ENCODE data around the gene DNAJC19.
"Not testable (repeated sequence)": the region's sequence is repeated elsewhere in the genome, so short reads cannot be mapped to it uniquely, and the experiment has no call there.

Gene DNAJC19

GRCh38 chr3:180989291-180990163 is at the start of gene DNAJC19:
TSS of gene DNAJC19 (minus strand) at chr3:180989736. CDS start at chr3:180989602, 134 bp downstream.
- DNase-seq (ENCODE audit: low read depth), result peak; percentile 90

GRCh38 chr3:181030948-181031347 is 41.4 kb upstream of the DNAJC19 start:
- DNase-seq (ENCODE audit: low read depth), result no peak

- DNase-seq (ENCODE audit: low read depth), result no peak
Measured at GRCh38 chr3:181025204-181025603, 35.7 kb upstream of the DNAJC19 start.

GRCh38 chr3:181017690-181018089 is 28.2 kb upstream of the DNAJC19 start:
- DNase-seq (ENCODE audit: low read depth), result no peak

GRCh38 chr3:181009225-181009624 is 19.7 kb upstream of the DNAJC19 start:
- no peak for DNase-seq (ENCODE audit: low read depth)

- DNase-seq (ENCODE audit: low read depth), result no peak
Measured at GRCh38 chr3:181008796-181009195, 19.3 kb upstream of the DNAJC19 start.

GRCh38 chr3:181007262-181007661 is 17.7 kb upstream of the DNAJC19 start:
- DNase-seq (ENCODE audit: low read depth), result no peak

GRCh38 chr3:181006541-181006940 is 17.0 kb upstream of the DNAJC19 start:
- DNase-seq (ENCODE audit: low read depth), result no peak

GRCh38 chr3:181003469-181003868 is 13.9 kb upstream of the DNAJC19 start:
- DNase-seq (ENCODE audit: low read depth), result not testable (repeated sequence)

GRCh38 chr3:181002331-181002730 is 12.8 kb upstream of the DNAJC19 start:
- DNase-seq (ENCODE audit: low read depth), result not testable (repeated sequence)

- no peak for DNase-seq (ENCODE audit: low read depth)
Measured at GRCh38 chr3:180996415-180996932, 6.9 kb upstream of the DNAJC19 start.

GRCh38 chr3:180990505-180990904 is 969 bp upstream of the DNAJC19 start:
- DNase-seq (ENCODE audit: low read depth), result no peak

- DNase-seq (ENCODE audit: low read depth), result no peak
Measured at GRCh38 chr3:180987344-180987743, 2.2 kb downstream of the DNAJC19 start.

GRCh38 chr3:180986366-180986765 is 3.2 kb downstream of the DNAJC19 start:
- not testable (repeated sequence) for DNase-seq (ENCODE audit: low read depth)

- DNase-seq (ENCODE audit: low read depth), result no peak
Measured at GRCh38 chr3:180983136-180983535, 6.4 kb downstream of the DNAJC19 start.

GRCh38 chr3:180981912-180982311 is 7.6 kb downstream of the DNAJC19 start:
- no peak for DNase-seq (ENCODE audit: low read depth)

GRCh38 chr3:180980611-180981010 is 8.9 kb downstream of the DNAJC19 start:
- no peak for DNase-seq (ENCODE audit: low read depth)

GRCh38 chr3:180979961-180980360 is 9.6 kb downstream of the DNAJC19 start:
- DNase-seq (ENCODE audit: low read depth), result no peak

- DNase-seq (ENCODE audit: low read depth), result no peak
Measured at GRCh38 chr3:180977498-180977897, 12.0 kb downstream of the DNAJC19 start.

GRCh38 chr3:180974286-180974685 is 15.2 kb downstream of the DNAJC19 start:
- DNase-seq (ENCODE audit: low read depth), result no peak

- DNase-seq (ENCODE audit: low read depth), result no peak
Measured at GRCh38 chr3:180973543-180973942, 16.0 kb downstream of the DNAJC19 start.

GRCh38 chr3:180970931-180971330 is 18.6 kb downstream of the DNAJC19 start:
- no peak for DNase-seq (ENCODE audit: low read depth)

GRCh38 chr3:180962530-180962929 is 27.0 kb downstream of the DNAJC19 start:
- DNase-seq (ENCODE audit: low read depth), result no peak

GRCh38 chr3:180961552-180961951 is 28.0 kb downstream of the DNAJC19 start:
- no peak for DNase-seq (ENCODE audit: low read depth)

Data from CMK (cell line).